Measurements from ENCODE around the gene EXOSC9.

DNA sequence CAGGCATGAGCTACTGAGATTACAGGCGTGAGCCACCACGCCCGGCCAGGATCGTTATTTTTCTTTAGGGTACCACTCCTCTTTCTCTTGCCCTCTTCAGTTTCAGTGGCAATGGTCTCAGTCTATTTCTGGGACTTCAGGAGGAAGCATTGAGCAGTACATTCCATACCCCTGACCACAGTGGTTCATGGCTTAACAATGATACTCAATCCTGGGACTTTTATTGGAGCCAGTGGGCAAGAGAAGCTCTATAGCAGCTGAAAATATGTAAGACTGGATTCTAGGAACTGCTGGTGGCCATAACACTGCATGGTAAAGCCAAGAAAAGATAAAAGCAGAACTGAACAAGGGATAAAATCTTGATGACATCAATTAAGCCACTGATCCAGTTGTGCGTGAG is 28.4 kb downstream of the EXOSC9 start:
- TF ChIP-seq, protein P1, sequence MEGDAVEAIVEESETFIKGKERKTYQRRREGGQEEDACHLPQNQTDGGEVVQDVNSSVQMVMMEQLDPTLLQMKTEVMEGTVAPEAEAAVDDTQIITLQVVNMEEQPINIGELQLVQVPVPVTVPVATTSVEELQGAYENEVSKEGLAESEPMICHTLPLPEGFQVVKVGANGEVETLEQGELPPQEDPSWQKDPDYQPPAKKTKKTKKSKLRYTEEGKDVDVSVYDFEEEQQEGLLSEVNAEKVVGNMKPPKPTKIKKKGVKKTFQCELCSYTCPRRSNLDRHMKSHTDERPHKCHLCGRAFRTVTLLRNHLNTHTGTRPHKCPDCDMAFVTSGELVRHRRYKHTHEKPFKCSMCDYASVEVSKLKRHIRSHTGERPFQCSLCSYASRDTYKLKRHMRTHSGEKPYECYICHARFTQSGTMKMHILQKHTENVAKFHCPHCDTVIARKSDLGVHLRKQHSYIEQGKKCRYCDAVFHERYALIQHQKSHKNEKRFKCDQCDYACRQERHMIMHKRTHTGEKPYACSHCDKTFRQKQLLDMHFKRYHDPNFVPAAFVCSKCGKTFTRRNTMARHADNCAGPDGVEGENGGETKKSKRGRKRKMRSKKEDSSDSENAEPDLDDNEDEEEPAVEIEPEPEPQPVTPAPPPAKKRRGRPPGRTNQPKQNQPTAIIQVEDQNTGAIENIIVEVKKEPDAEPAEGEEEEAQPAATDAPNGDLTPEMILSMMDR (IDR thresholded peaks at IDR 0.05): no peak
- no peak for TF ChIP-seq POLR2AphosphoS5 (IDR thresholded peaks at IDR 0.05; ENCODE audit: low read depth, low read length)
- TF ChIP-seq MXI1 (IDR thresholded peaks at IDR 0.05; ENCODE audit: low read depth, low read length): no peak
- TF ChIP-seq ELF1 (IDR thresholded peaks at IDR 0.05): no peak
- no peak for TF ChIP-seq GATA2 (CRISPR knock-in tag; IDR thresholded peaks at IDR 0.05)
- TF ChIP-seq, protein P2, sequence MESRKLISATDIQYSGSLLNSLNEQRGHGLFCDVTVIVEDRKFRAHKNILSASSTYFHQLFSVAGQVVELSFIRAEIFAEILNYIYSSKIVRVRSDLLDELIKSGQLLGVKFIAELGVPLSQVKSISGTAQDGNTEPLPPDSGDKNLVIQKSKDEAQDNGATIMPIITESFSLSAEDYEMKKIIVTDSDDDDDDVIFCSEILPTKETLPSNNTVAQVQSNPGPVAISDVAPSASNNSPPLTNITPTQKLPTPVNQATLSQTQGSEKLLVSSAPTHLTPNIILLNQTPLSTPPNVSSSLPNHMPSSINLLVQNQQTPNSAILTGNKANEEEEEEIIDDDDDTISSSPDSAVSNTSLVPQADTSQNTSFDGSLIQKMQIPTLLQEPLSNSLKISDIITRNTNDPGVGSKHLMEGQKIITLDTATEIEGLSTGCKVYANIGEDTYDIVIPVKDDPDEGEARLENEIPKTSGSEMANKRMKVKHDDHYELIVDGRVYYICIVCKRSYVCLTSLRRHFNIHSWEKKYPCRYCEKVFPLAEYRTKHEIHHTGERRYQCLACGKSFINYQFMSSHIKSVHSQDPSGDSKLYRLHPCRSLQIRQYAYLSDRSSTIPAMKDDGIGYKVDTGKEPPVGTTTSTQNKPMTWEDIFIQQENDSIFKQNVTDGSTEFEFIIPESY (IDR thresholded peaks at IDR 0.05; ENCODE audit: borderline replicate concordance, low read depth): no peak
- TF ChIP-seq, protein P3, sequence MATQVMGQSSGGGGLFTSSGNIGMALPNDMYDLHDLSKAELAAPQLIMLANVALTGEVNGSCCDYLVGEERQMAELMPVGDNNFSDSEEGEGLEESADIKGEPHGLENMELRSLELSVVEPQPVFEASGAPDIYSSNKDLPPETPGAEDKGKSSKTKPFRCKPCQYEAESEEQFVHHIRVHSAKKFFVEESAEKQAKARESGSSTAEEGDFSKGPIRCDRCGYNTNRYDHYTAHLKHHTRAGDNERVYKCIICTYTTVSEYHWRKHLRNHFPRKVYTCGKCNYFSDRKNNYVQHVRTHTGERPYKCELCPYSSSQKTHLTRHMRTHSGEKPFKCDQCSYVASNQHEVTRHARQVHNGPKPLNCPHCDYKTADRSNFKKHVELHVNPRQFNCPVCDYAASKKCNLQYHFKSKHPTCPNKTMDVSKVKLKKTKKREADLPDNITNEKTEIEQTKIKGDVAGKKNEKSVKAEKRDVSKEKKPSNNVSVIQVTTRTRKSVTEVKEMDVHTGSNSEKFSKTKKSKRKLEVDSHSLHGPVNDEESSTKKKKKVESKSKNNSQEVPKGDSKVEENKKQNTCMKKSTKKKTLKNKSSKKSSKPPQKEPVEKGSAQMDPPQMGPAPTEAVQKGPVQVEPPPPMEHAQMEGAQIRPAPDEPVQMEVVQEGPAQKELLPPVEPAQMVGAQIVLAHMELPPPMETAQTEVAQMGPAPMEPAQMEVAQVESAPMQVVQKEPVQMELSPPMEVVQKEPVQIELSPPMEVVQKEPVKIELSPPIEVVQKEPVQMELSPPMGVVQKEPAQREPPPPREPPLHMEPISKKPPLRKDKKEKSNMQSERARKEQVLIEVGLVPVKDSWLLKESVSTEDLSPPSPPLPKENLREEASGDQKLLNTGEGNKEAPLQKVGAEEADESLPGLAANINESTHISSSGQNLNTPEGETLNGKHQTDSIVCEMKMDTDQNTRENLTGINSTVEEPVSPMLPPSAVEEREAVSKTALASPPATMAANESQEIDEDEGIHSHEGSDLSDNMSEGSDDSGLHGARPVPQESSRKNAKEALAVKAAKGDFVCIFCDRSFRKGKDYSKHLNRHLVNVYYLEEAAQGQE (IDR thresholded peaks at IDR 0.05; ENCODE audit: low read depth, low read length): no peak
